GM18951 (cell line): ENCODE data around the gene EFCAB12.
"Not testable (repeated sequence)": the region's sequence is repeated elsewhere in the genome, so short reads cannot be mapped to it uniquely, and the experiment has no call there.

Source experiments
- POLR2A ChIP-seq: IDR thresholded peaks from 4 replicates; pipeline ENCODE4 v1.6.1; 2011; ENCODE audit warnings: mild to moderate bottlenecking; ENCODE audit not compliant: insufficient read length, insufficient read depth; ENCODE audit errors: extremely low read depth
- in situ Hi-C: fragments of 300-500 bp; cut with MboI; formaldehyde crosslinking; loops from one replicate; pipeline ENCODE4 v1.12.0; 2022; ENCODE audit warnings: low sequenced_read_pairs, mixed read lengths, inconsistent platforms; ENCODE audit not compliant: unreplicated experiment

The EFCAB12 gene

DNA sequence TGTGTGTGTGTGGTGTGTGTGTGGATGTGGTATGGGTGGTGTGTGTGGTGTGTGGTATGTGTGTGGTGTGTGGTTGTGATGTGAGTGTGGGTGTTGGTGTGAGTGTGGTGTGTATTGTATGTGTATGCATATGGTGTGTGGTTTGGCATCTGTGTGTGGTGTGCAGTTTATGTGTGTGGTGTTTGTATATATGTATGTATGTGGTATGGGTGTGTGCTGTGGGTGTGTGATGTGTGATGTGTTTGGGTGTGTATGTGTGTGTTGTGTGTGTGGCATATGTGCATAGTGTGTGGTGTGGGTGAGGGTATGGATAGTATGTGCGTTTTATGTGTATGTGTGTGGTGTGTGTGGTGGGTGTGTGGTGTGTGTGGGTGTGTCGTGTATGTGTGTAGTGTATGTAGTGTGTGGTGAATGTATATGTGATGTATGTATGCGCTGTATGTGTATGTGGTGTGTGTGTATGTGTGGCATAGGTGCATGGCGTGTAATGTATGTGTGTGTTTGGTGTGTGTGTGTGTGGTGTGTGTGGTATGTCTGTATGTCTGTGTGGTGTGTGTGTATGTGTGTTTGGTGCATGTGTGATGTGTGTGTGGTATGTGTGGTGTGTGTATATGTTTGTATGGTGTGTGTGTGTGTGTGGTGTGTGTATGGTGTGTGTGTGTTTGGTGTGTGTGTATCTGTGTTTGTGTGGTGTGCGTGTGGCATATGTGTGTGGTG is 58.0 kb downstream of the EFCAB12 start:
- in situ Hi-C loops = no loop called here
- TF ChIP-seq POLR2A = no peak

- in situ Hi-C loops = no loop called here
- TF ChIP-seq POLR2A = no peak
Observed at GRCh38 chr3:129369711-129370110, 58.7 kb downstream of the EFCAB12 start.

DNA sequence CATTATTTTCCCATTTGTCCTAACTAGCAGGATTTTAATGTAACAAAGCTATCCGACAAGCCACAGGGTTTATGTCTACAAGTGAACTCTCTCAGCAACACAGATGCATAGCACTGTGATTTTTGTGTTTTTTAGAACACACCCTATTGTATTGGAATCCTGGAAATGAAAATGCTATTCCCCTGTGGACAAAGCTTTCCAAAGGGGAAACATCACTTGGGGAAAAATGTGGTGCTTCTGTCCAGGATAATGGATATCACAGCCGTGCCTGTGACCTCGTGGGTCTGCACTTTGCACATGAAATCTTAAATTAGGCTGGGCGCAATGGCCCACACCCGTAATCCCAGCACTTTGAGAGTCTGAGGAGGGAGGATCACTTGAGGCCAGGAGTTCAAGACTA is 60.6 kb downstream of the EFCAB12 start:
- no peak for TF ChIP-seq POLR2A
- in situ Hi-C loops = no loop called here

- no peak for TF ChIP-seq POLR2A
- in situ Hi-C loops = no loop called here
Observed at GRCh38 chr3:129366312-129366831, 62.1 kb downstream of the EFCAB12 start.

DNA sequence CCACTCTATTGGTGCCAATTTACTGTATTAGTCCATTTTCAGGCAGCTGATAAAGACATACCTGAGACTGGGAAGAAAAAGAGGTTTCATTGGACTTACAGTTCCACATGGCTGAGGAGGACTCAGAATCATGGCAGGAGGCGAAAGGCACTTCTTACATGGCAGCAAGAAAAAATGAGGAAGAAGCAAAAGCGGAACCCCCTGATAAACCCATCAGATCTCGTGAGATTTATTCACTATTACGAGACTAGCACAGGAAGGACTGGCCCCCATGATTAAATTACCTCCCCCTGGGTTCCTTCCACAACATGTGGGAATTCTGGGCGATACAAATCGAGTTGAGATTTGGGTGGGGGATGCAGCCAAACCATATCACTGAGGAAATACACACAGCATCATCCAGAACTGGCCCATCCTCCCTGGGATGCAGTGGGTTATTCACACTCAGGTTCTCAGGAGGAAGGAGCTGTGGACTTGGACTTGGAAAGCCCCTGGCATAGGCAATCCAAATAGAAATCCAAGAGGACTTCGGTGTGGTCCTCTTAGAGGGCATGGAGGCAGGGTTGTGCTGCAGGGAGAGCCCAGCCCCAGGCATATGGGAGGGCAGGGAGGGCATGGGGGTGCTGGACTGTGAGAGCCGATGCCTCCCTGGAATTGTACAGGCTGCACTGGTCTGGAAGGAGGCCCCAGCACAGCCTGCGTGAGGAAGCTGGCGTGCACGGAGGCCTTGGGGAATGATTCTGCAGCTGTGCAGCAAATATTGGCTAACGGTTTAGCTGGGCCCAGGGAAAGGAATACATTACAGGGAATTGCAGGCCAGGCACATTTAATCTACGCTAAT is 62.9 kb downstream of the EFCAB12 start:
- in situ Hi-C loops = no loop called here
- TF ChIP-seq POLR2A = no peak

DNA sequence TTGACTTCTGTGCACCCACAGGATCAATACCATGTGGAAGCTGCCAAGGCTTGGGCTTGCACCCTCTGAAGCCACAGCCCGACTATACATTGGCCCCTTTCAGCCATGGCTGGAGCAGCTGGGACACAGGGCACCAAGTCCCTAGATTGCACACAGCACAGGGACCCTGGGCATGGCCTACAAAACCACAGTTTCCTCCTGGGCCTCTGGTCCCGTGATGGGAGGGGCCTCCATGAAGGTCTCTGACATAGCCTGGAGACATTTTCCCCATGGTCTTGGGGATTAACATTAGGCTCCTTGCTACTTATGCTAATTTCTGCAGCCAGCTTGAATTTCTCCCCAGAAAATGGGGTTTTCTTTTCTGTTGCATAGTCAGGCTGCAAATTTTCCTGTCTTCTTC is 63.6 kb downstream of the EFCAB12 start:
- in situ Hi-C loops = not testable (repeated sequence)

DNA sequence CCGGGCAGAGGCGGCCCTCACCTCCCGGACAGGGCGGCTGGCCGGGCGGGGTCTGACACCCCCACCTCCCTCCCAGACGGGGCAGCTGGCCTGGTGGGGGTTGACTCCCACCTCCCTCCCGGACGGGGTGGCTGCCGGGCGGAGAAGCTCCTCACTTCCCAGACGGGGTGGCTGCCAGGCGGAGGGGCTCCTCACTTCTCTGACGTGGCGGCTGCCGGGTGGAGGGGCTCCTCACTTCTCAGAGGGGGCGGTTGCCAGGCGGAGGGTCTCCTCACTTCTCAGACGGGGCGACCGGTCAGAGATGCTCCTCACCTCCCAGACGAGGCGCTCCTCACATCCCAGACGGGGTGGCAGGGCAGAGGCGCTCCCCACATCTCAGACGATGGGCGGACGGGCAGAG is 65.1 kb downstream of the EFCAB12 start:
- in situ Hi-C loops = not testable (repeated sequence)

DNA sequence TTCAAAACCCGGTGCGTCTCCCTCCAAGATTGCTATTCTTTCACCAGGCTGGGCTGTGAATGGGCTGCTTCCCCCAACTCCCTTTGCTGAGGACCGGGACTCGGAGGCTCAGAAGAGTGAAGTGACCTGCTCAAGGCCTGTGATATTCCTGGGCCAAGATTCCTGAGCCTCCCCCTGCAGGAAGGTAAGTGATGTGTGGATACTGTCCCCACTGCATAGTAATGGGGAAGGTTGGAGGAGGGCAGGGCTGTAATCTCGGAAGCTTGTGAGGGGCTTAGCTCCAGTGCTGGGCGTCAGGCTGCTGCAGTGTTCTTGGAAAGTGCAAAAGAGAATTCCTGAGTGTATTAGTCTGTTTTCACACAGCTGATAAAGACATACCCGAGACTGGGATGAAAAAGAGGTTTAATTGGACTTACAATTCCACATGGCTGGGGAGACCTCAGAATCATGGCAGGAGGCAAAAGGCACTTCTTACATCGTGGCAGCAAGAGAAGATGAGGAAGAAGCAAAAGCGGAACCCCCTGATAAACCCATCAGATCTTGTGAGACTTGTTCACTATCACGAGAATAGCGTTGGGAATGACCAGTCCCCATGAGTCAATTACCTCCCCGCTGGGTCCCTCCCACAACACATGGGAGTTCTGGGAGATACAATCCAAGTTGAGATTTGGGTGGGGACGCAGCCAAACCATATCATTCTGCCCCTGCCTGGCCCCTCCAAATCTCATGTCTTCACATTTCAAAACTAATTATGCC is 67.6 kb downstream of the EFCAB12 start:
- in situ Hi-C loops = no loop called here
- TF ChIP-seq POLR2A = no peak

DNA sequence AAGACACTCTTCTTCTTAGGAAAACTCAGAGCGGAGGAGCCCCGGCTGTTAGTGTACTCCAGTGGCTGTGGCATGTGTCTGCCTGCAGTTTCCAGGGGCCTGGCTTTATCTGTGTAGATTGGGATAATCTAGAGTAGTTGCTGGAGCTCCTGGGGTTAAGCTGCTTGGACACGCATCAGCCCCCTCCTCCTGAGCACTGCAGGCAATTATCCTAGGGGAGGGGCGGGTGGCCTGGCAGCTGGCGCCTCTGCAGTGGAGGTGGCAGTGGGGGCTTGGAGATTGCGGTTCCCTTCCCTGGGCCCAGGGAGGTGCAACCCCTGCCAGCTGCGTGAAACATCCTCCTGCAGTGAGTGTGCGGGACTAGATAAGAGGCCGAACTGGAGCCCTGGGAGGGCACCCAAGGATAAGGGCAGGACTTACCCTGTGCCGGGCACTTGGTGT is 68.2 kb downstream of the EFCAB12 start:
- TF ChIP-seq POLR2A = no peak
- in situ Hi-C loops = no loop called here

- TF ChIP-seq POLR2A = no peak
Observed at GRCh38 chr3:129358772-129359371, 69.6 kb downstream of the EFCAB12 start.

DNA sequence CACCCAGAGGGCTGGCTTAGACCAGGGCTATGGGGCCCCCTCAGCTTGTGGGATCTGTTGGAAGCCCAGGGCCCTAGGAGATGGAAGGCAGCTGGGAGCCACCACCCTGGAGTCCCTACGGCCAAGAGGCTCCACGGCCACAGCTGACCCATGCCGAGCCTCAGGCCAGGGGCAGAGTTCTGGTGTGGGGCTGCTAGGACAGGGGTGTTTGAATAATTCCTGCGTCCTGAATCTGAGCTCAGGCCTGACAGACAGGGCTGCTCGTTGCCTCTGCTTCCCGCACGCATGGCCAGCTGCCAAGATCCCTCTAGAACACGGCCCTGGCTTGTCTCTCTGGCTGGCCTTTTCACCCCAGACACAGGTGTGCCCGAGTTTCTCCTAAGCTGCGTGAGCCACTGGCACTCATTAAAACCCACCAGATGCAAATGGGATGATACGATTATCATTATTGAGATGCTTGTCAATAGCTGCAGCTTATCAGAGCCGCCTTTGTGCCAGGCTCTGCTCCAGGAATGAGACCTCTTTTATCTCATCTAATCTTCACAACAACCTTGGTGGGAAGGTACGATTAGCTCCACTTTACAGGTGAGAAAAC is 70.2 kb downstream of the EFCAB12 start:
- no peak for TF ChIP-seq POLR2A
- in situ Hi-C loops = no loop called here

More at GRCh38 chr3:129358772-129359371, 69.6 kb downstream of the EFCAB12 start:
- in situ Hi-C loops = no loop called here

- in situ Hi-C loops = no loop called here
- TF ChIP-seq POLR2A = no peak
Observed at GRCh38 chr3:129357616-129358015, 70.8 kb downstream of the EFCAB12 start.
